Stimulated activated CD8-positive, alpha-beta memory T cell treated with anti-CD3 and anti-CD28 coated beads, Interleukin-12 subunit alpha, Interleukin-12 subunit beta, amount 100 ng/mL, for 4 hours (primary cell): ENCODE data around the gene CMTM4.
"Not testable (repeated sequence)": the region's sequence is repeated elsewhere in the genome, so short reads cannot be mapped to it uniquely, and the experiment has no call there.

ENCODE experiments used
- DNase-seq: peaks from one replicate; pipeline ENCODE4 v3.0.0-alpha.2; 2020; ENCODE audit warnings: low read depth

The CMTM4 gene

DNA sequence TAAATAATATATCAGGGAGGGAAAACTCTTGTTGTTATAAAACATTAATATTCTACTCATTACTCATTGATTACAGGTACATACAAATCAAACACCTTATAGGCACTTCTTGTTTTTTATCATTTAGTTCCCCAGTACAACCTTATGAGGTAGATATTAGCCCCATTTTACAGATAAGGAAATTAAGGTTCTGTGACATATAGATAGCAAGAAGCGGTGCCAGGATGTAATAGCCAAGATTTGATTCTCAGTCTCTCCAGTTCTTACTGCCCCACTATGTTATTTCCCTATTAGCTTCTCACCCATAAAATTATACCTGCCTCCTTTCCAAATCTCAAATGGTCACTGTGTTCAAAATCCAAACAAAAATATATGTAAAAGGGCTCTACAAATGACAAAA, 55.2 kb downstream of the CMTM4 start:
- DNase-seq, result no peak

DNA sequence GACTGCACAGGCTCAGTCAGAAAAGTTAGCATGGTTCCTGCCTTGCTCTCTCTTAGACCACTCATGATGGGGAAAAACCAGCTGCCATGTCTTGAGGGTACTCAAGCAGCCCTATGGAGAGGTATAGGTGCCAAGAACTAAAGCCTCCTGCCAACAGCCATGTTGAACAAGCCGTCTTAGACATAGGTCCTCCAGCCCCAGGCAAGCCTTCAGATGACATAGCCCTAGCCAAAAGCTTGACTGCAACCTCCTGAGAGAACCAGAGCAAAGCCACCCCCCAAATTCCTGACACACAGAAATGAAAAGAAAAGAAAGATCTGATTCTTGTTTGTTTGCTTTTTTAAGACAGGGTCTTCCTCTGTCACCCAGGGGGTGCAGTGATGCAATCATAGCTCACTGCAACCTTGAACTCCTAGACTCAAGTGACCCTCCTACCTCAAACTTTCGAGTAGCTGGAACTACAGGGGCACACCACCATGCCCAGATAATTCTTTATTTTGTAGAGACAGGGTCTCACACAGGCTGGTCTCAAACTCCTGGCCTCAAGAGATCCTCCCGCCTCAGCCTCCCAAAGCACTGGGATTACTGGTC, 55.7 kb downstream of the CMTM4 start:
- no peak for DNase-seq

DNA sequence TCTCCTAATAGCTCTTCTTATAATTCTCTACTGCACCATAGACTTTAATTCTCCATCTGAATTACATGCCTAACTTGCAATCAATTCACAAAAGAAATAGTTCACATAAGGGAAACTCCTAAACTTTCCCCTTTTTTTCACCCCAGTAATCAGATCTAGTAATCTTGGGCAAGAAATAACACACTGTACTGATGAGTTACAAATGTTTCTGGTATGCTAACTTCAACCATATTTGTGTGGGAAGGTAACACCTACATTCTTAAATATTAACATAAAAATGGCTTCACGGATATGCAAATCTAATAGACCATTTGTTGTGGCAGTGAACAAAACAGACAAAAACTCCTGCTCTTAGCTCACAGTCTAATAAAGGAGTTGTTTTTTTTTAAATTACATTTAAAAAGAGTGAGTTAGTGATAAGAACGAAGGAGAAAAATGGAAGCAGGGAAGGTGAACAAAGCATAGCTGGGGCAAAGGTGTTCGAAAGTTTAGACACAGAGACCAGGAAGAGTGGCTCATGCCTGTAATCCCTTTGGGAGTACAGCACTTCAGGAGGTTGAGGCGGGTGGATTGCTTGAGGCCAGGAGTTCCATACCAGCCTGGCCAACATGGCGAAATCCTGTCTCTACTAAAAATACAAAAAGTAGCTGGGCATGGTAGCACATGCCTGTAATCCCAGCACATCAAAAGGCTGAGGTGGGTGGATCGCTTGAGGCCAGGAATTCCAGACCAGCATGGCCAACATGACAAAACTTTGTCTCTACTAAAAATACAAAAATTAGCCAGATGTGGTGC, 57.3 kb downstream of the CMTM4 start:
- no peak for DNase-seq

DNA sequence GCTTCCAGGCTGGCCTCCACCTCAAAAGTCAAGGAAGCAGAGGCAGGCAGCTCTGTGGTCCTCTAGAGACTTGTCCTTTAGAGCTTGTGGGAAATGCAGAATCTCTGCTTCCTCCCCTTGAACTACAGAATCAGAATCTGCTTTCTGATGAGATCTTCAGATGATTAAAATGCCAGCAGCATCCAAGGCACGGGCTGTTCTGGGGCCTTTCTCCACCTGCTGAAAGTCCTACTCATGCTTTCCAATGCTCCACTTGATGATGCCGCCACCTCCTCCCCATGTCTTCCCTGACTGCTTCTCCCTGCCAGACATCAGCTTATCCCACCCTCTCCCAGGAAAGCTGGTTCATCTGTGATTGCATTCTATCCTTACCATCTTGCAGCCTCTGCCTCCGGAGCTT, 58.7 kb downstream of the CMTM4 start:
- DNase-seq, result no peak

DNA sequence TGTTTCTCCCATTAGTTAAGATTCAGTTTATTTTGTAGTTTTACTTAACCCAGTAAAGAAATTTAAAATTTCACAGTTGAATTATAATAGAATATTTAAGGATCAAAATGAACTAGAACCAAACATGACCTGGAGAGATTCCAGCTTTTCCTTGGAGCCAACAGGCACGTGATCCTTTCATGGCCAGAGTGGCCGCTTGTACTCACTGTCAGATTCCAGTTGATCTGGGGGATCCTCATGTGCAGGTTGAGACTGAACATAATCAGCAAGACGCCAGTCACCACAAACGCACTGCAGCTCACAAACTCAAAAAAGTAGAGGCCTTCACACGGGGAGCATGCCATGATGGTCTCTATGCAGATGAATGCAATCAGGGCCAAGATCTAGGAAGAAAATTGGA, 60.3 kb downstream of the CMTM4 start:
- DNase-seq, result no peak

DNA sequence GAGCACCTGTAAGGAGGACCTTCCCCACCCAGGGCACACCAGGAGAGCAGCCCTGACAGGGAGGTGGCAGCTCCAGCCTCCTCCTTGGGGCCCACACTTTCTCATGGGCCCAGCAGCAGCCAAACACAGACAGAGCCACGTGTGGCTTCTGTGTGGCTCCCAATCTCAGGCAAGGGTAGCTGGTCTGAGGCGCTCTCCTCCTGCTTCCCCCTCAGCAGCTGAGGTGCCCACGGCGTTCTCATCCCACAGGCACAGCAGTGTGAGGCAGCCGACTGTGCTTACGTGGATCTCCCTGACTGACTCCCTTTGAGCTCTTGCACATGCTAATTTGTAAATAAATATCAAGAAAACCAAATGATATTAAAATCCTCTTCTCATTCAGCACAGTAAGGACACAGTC, 61.1 kb downstream of the CMTM4 start:
- no peak for DNase-seq

DNA sequence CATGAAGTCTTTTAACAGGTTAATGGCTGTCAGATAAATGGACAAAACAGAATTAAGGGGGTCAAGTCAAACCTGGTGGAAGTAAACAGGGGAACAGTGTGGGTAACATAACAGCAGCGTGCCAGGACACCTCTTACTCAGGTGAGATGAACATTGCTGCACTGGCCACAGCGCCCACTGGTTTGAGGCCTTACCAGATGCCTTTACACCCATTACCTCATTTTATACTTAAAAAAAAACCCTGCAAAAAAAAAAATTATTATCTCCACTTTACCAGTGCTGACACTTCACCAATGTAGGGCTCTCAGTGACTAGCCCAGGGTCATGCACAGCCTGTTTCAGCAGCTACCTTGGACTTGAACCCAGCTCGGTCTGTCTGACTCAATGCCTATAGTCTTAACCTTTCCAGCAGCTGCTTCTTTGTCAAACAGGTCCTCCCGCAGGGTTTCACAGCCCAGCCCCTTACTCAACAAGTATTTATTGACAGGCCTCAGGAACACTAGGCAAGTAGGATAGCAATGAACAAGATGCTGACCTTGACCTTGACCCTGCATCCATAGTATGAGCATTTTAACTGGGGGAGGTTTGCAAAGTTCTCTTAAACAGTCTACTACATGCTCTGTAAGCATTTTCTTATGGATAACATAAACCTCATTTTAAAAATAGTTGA, 61.9 kb downstream of the CMTM4 start:
- DNase-seq, result no peak

DNA sequence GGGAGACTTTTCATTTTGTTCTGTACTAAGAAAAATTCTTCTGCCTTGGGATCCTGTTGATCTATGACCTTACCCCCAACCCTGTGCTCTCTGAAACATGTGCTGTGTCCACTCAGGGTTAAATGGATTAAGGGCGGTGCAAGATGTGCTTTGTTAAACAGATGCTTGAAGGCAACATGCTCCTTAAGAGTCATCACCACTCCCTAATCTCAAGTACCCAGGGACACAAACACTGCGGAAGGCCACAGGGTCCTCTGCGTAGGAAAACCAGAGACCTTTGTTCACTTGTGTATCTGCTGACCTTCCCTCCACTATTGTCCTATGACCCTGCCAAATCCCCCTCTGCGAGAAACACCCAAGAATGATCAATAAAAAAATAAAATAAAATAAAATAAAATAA, 65.0 kb downstream of the CMTM4 start:
- DNase-seq, result not testable (repeated sequence)

DNA sequence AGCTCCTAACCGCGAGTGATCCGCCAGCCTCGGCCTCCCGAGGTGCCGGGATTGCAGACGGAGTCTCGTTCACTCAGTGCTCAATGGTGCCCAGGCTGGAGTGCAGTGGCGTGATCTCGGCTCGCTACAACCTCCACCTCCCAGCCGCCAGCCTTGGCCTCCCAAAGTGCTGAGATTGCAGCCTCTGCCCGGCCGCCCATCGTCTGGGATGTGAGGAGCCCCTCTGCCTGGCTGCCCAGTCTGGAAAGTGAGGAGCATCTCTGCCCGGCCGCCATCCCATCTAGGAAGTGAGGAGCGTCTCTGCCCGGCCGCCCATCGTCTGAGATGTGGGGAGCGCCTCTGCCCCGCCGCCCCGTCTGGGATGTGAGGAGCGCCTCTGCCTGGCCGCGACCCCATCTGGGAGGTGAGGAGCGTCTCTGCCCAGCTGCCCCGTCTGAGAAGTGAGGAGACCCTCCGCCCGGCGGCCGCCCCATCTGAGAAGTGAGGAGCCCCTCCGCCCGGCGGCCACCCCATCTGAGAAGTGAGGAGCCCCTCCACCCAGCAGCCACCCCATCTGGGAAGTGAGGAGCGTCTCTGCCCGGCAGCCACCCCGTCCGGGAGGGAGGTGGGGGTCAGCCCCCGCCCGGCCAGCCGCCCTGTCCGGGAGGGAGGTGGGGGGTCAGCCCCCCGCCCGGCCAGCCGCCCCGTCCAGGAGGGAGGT, 65.8 kb downstream of the CMTM4 start:
- DNase-seq, result not testable (repeated sequence)

DNA sequence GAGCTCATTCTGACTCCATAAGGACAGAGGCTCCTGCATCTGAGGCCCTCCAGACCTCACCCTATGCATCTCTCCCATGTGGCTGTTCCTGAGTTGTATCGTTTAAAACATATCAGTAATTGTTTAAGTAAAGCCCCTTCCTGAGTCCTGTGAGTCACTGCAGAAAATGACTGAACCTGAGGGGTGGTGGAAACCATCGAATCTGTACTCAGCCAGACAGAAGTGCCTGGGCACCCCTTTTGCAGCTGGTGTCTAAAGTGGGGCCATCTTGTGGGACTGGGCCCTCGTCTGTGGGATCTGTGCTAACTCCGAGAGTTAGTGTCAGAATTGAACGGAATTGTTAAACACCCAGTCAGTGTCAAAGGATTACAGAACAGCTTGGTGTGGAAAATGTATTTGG, 66.7 kb downstream of the CMTM4 start:
- no peak for DNase-seq

DNA sequence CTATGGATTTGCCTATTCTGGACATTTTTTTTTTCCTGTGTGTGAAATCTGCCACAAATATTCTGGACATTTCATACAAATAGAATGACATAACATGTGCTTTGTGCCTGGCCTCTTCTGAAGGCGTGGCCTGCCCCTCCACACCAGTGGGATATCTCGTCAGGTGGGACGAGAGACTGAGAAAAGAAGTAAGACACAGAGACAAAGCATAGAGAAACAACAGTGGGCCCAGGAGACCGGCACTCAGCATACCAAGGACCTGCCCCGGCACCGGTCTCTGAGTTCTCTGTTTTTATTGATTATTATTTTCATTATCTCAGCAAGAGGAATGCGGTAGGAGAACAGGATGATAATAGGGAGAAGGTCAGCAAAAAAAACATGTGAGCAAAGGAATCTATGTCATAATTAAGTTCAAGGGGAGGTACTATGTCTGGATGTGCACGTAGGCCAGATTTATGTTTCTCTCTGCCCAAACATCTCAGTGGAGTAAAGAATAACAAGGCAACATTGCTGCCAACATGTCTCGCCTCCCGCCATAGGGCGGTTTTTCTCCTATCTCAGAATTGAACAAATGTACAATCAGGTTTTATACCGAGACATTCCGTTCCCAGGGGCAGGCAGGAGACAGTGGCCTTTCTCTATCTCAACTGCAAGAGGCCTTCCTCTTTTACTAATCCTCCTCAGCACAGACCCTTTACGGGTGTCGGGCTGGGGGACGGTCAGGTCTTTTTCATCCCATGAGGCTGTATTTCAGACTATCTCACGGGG, 68.7 kb downstream of the CMTM4 start:
- not testable (repeated sequence) for DNase-seq

DNA sequence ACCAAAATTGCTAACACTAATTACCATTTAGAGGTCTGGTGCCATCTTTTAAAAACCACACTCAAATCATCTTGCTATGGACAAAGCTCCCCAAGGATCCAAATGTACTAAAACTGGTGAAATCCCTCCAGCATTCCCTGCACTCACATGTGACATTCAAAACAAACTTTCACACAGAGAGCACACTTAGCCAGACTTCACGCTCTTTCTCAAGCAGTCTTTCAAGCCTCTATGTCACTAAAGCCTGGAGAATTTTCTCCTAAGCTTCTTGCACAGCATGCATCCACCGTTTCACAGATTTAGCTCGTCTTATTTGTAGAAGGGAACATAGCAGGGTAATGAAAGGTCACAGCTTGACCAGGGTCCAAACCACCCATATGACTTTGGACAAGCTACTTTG, 72.8 kb downstream of the CMTM4 start:
- no peak for DNase-seq

DNA sequence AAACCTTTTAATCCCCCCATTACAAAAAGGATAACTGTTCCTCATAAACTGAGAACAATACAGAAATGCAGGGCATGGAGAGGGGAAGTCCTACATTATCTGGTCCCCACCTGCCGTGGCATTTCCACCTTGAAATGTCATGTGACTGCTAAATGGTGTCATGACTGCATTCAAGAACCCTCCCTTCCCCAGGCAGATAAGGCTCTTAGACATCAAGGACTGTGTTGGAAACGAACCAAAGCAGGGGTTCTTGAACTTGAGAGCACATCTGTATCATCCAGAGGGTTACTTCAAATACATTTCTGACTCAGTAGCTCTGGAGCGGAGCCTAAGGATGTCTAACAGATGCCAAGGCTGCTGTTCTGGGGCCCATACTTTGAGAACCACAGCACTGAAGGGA, 73.7 kb downstream of the CMTM4 start:
- no peak for DNase-seq

DNA sequence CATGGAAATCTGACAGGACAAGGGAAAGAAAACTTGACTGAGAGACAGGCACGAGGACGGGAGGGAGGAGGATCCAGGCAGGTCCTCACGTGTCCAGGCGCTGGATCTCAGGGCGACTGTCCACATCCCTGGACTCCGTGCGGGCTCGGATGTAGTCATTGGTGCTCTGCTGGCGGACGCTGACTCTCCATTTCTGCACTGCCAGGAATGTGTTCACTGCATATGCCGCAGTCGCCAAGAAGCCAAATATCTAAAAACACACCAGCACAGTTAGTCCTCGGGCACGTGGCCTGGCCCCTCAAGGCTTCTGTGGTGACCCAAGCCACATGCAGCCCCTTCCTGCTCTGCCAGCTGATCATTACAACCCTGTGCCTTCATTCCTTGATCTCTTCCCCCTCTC, 74.6 kb downstream of the CMTM4 start:
- no peak for DNase-seq

DNA sequence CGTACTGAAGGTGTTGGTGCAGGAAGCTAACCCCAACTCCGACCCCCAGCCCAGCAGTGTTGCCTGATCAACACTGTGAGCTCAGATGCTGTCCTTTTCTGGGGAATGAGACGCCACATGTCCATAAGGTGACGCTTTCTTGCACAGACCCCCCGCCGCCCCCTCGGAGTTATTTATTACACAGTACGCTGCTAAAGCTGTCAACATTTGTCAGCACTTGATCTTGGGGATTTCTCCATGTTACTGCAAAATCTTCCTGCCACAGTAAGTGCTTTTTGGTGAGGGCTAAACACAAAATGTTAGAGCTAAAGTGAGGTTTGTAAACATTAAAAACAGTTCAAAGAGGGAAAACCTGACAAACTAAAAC, 76.1 kb downstream of the CMTM4 start:
- DNase-seq, result no peak

DNA sequence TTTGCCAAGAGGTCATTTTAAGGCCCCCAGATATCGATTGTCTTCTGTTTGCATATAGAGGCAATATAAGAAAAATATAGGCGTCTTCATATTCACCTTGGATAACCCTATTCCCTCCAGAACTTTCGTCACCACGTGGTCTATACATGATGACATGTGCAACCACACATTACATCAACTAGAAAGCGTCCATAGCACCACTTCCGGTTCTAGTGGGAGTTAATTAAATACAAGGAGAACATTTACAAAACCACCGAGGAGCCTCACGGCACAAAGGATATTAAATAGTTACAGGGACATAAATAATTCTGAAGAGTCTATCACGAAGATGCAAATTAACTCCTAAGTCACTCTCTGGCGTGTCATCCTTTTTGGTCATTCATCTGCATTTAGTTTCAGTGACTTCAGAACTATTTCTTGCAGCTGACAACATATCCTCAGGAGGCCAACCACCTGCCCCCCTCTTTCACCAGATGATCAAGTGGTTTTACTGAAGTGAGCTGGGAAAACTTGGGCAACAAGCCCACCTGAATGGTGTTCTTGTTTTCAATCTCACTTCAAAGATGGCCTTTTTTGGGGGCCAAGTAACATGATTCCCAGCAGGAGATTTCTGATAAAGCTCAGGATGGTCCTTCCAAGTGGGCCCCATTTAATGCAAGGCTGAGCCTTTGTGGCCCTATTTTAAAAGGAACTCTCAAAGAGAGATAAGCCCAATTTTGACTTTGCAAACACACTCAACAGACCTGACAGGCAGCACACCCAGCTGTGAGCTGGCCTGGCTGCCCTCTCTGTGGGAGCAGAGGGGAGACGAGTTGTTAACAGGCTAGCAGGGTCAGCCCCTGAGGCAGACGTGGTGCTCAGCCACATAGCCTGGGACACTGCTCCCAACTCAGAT, 76.8 kb downstream of the CMTM4 start:
- no peak for DNase-seq

DNA sequence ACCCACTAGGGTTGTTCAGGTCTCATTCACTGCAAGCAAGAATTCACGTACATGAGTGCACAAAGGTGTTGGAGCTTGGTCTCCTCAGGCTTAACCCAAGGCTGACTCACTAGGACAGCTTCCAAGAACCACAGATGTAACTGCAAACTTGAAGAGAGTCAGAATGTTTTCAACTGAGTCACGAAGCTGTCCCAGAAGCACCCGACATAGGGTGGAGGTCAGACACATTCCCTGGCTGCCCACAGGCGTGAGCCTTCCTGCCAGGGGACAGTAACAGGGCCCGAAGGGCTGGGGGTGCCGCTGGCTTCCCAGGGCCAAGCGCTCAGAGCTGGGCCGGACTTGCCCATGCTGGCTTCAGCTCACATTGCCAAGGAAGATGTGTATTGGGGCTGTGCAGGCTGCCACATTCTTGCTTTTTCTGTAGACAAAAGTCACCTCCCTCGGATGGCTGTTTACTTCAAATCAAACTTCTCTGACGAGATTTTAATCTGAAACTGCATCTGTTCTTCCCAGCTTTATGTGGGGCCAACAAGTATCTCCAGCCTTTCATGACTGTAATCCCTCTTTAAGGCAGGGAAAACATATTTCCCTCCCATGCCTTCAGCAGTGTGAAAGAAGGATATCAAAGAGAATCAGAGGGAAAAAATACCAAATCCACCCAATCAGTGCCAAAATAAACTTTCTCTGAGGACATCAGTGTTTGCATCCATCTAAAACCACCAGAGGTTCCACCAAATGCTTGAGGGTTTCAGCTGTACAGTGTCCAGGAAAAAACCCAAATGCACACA, 77.8 kb downstream of the CMTM4 start:
- no peak for DNase-seq

DNA sequence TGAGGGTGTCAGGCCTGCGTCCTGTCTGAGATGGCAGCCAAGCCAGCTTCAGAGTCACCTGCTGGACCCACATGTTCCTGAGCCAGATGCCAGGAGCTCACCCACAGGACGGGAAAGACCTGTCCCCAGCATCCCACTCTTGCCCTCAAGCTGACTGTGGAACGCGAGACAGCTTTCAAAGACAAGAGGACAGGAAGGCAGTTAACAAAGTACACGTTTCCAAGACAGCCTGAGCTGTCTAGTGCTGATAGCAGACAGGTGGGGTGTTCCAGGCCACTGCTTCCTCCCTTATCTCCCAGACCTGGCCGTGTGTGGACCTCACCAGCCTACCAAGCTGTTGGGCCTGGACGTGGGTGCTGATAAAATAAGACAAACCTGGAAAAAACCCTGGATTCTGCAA, 78.8 kb downstream of the CMTM4 start:
- no peak for DNase-seq

DNA sequence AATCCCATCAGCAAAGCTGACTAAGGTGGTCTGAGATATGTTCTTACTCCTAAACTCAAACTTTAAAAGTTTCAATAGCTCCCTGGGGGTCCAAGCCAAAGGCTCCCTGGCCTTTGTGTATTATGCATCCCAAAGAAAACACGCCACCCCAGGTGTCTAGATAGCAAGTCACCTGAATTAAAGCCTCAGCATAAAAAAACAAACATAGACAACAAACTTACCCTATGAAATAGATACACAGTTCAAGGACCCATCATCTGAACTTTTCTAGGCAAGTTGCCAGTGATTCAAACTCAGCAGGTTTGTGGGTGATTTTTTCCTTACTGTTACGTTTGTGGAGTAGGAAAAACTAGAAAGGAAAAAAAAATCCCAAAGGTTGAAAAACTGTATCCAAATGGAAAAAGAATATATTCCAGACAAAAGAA, 79.5 kb downstream of the CMTM4 start:
- no peak for DNase-seq

DNA sequence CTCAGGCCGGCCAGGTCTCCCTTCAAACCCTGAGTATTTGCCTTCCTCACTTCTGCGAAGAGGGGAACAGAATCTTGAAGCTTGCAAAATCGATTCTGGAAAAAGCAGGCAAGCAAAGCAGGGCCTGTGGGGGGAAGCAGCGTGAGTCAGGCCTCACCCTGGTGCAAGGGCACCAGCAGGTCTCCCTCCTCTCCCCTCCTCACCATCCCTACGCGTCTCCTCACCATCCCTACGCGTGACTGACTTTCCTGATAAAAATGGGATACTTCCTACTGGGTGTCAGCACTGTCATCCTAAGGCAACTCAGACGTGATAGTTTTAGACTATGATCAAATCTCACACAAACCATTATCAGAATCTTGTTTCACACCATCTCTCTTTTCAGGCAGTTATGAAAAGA, 80.0 kb downstream of the CMTM4 start:
- no peak for DNase-seq
